ENCODE results near the gene CRYBG1. TPM values are rescaled to one million over a fixed set of nuclear protein-coding genes. Genes with fewer than 3 reads are reported as not detected.

The CRYBG1 gene
- polyA plus RNA-seq, 4 donors = 21.9 to 39.9 (median 25.2) TPM

GRCh38 chr6:106417572-106418147 lies 57.1 kb downstream of the CRYBG1 start:
- DNase-seq (ENCODE audit: low read depth in 4 of 4, low spot score in 3 of 4) = no peak

GRCh38 chr6:106419900-106420613 lies 59.5 kb downstream of the CRYBG1 start:
- DNase-seq (ENCODE audit: low read depth in 4 of 4, low spot score in 3 of 4) = no peak

GRCh38 chr6:106421496-106421895 lies 61.0 kb downstream of the CRYBG1 start:
- DNase-seq (ENCODE audit: low read depth in 4 of 4, low spot score in 3 of 4) = no peak

GRCh38 chr6:106422534-106422933 lies 62.0 kb downstream of the CRYBG1 start:
- DNase-seq (ENCODE audit: low read depth in 4 of 4, low spot score in 3 of 4) = no peak

- DNase-seq (ENCODE audit: low read depth in 4 of 4, low spot score in 3 of 4) = no peak
These were observed 64.9 kb downstream of the CRYBG1 start for GRCh38 chr6:106425382-106425781.

GRCh38 chr6:106426250-106426970 lies 65.9 kb downstream of the CRYBG1 start:
- no peak for DNase-seq (ENCODE audit: low read depth in 4 of 4, low spot score in 3 of 4)

- DNase-seq (ENCODE audit: low read depth in 4 of 4, low spot score in 3 of 4) = no peak
These were observed 69.9 kb downstream of the CRYBG1 start for GRCh38 chr6:106430466-106430865.

GRCh38 chr6:106431405-106431804 lies 70.9 kb downstream of the CRYBG1 start:
- DNase-seq (ENCODE audit: low read depth in 4 of 4, low spot score in 3 of 4) = no peak

GRCh38 chr6:106431972-106432371 lies 71.5 kb downstream of the CRYBG1 start:
- DNase-seq (ENCODE audit: low read depth in 4 of 4, low spot score in 3 of 4) = no peak

- no peak for DNase-seq (ENCODE audit: low read depth in 4 of 4, low spot score in 3 of 4)
These were observed 74.0 kb downstream of the CRYBG1 start for GRCh38 chr6:106434530-106434929.

GRCh38 chr6:106439459-106439858 lies 78.9 kb downstream of the CRYBG1 start:
- DNase-seq (ENCODE audit: low read depth in 4 of 4, low spot score in 3 of 4) = no peak

- DNase-seq (ENCODE audit: low read depth in 4 of 4, low spot score in 3 of 4) = no peak
These were observed 80.0 kb downstream of the CRYBG1 start for GRCh38 chr6:106440546-106440945.

- no peak for DNase-seq (ENCODE audit: low read depth in 4 of 4, low spot score in 3 of 4)
These were observed 81.9 kb downstream of the CRYBG1 start for GRCh38 chr6:106442395-106442794.

GRCh38 chr6:106444777-106445507 lies 84.4 kb downstream of the CRYBG1 start:
- peak in 3 of 4 donors; percentile 26 to 36 (median 30) for DNase-seq (ENCODE audit: low read depth in 4 of 4, low spot score in 3 of 4)

- DNase-seq (ENCODE audit: low read depth in 4 of 4, low spot score in 3 of 4) = no peak
These were observed 85.0 kb downstream of the CRYBG1 start for GRCh38 chr6:106445508-106445878.

GRCh38 chr6:106446287-106446885 lies 85.9 kb downstream of the CRYBG1 start:
- no peak for DNase-seq (ENCODE audit: low read depth in 4 of 4, low spot score in 3 of 4)

GRCh38 chr6:106446983-106447382 lies 86.5 kb downstream of the CRYBG1 start:
- DNase-seq (ENCODE audit: low read depth in 4 of 4, low spot score in 3 of 4) = no peak

- DNase-seq (ENCODE audit: low read depth in 4 of 4, low spot score in 3 of 4) = no peak
These were observed 87.5 kb downstream of the CRYBG1 start for GRCh38 chr6:106448000-106448426.

- DNase-seq (ENCODE audit: low read depth in 4 of 4, low spot score in 3 of 4) = no peak
These were observed 90.1 kb downstream of the CRYBG1 start for GRCh38 chr6:106450653-106451052.

GRCh38 chr6:106451439-106451838 lies 90.9 kb downstream of the CRYBG1 start:
- DNase-seq (ENCODE audit: low read depth in 4 of 4, low spot score in 3 of 4) = no peak

- no peak for DNase-seq (ENCODE audit: low read depth in 4 of 4, low spot score in 3 of 4)
These were observed 92.1 kb downstream of the CRYBG1 start for GRCh38 chr6:106452628-106453027.

Data from right renal pelvis (tissue), 4 donors.